K562 (cell line): ENCODE results near the gene HRAS. TPM values are rescaled to one million over a fixed set of nuclear protein-coding genes. Genes with fewer than 3 reads are reported as not detected.

Experiments
- ATAC-seq: fragments of 200-7000 bp; cut with Tn5 transposase; 3 replicates; pipeline ENCODE4 v1.9.1; 2020; ENCODE audit warnings: moderate library complexity
- BruUV-seq: library from RNA; stranded (reverse); fragments of 400-500 nt; replicated peaks from 2 replicates; lab custom pipeline; 2021; lab: Mats Ljungman, UMichigan
- CTCF ChIA-PET: fragments of 300-600 bp; formaldehyde crosslinking; extraction: SDS; loops from one replicate; lab custom pipeline; 2021; ENCODE audit warnings: low intra/inter-chr PET ratio; lab: Yijun Ruan, JAX
- POLR2A ChIA-PET: fragments of 300-600, 350-650 bp; sonication (Branson Sonifier 250); formaldehyde crosslinking; extraction: SDS; loops from one replicate; lab custom pipeline; 2021; ENCODE audit warnings: antibody characterized with exemption, inconsistent platforms; lab: Yijun Ruan, JAX
- DNase-seq, 4 experiments: peaks; one replicate each; pipeline versions ENCODE4 v3.0.0 to v3.0.0-alpha.2; 2011 to 2018; ENCODE audit warnings: low spot score in 3 of 4, mixed read lengths in 3 of 4; ENCODE audit errors: extremely low read depth in 1 of 4
- FAIRE-seq: peaks from 2 replicates; lab custom pipeline; 2011; peaks lifted over from hg19 to GRCh38; lab: Jason Lieb, UNC
- H2AFZ ChIP-seq: 2 replicates; pipeline ENCODE4 v1.6.0; 2011; ENCODE audit warnings: low read depth, low read length, control low read depth, inconsistent platforms
- H3K27ac ChIP-seq: fragments of 200-600 bp; 3 replicates; pipeline ENCODE4 v1.8.0; 2011; ENCODE audit warnings: low read depth, mild to moderate bottlenecking, control low read depth, inconsistent platforms, low read length, moderate library complexity, mixed read lengths; ENCODE audit errors: extremely low read depth
- H3K27me3 ChIP-seq, 2 experiments: fragments of 300-600 bp in 1 of 2; 2 replicates in 1 of 2; 3 replicates in 1 of 2; pipeline versions ENCODE4 v1.6.0 to v1.8.0; 2011; ENCODE audit warnings: inconsistent platforms in 2 of 2, low read length in 2 of 2, mild to moderate bottlenecking in 1 of 2, mixed read lengths in 1 of 2, moderate library complexity in 1 of 2; ENCODE audit not compliant: control insufficient read depth in 2 of 2, insufficient read depth in 2 of 2
- H3K36me3 ChIP-seq: fragments of 300-600 bp; 3 replicates; pipeline ENCODE4 v1.8.0; 2011; ENCODE audit warnings: mild to moderate bottlenecking, low read length, inconsistent platforms; ENCODE audit not compliant: control insufficient read depth, insufficient read depth
- H3K4me1 ChIP-seq, 2 experiments: fragments of 200-600 bp in 1 of 2; replicated peaks in 1 of 2; 2 replicates in 1 of 2; 3 replicates in 1 of 2; pipeline versions ENCODE4 v1.5.1 to v1.8.0; 2011; ENCODE audit warnings: inconsistent platforms in 2 of 2, low read length in 2 of 2, mild to moderate bottlenecking in 1 of 2, mixed read lengths in 1 of 2, moderate library complexity in 1 of 2; ENCODE audit not compliant: control insufficient read depth in 2 of 2, insufficient read depth in 2 of 2
- H3K4me2 ChIP-seq: 2 replicates; pipeline ENCODE4 v1.6.1; 2011; ENCODE audit warnings: low read length, control low read depth, inconsistent platforms, mixed read lengths; ENCODE audit not compliant: insufficient read depth
- H3K4me3 ChIP-seq: fragments of 200-600 bp; sonication (generic), shearing (Covaris generic); 2 replicates; pipeline ENCODE4 v1.5.1; 2016; ENCODE audit warnings: control low read depth, inconsistent platforms
- H3K79me2 ChIP-seq: fragments of 200-600 bp; 3 replicates; pipeline ENCODE4 v1.8.0; 2011; ENCODE audit warnings: low read length, inconsistent platforms; ENCODE audit not compliant: control insufficient read depth, insufficient read depth
- H3K9ac ChIP-seq, 2 experiments: 2 replicates each; pipeline versions ENCODE4 v1.6.0 to v1.6.1; 2011; ENCODE audit warnings: low read depth in 2 of 2, low read length in 2 of 2, control low read depth in 1 of 2, inconsistent platforms in 1 of 2, mild to moderate bottlenecking in 1 of 2, mixed read lengths in 1 of 2; ENCODE audit not compliant: insufficient read depth in 1 of 2
- H3K9me1 ChIP-seq: one replicate; pipeline ENCODE4 v1.6.0; 2011; ENCODE audit warnings: inconsistent platforms, mild to moderate bottlenecking, low read length, moderate library complexity; ENCODE audit not compliant: control insufficient read depth, insufficient read depth
- H3K9me3 ChIP-seq: replicated peaks from 2 replicates; pipeline ENCODE4 v1.5.1; 2011; ENCODE audit warnings: low read depth, low read length, inconsistent platforms; ENCODE audit not compliant: control insufficient read depth, insufficient read depth
- H4K20me1 ChIP-seq: replicated peaks from 2 replicates; pipeline ENCODE4 v1.6.1; 2011; ENCODE audit warnings: low read length, inconsistent platforms, mixed read lengths; ENCODE audit not compliant: control insufficient read depth, insufficient read depth
- CAMTA2 ChIP-seq: fragments of 250-450 bp; sonication (Bioruptor Pico); conservative IDR thresholded peaks from 2 replicates; pipeline ENCODE4 v1.5.1; 2022
- DPF2 ChIP-seq: fragments of 450-650 bp; IDR thresholded peaks from 2 replicates; pipeline ENCODE4 v1.6.1; 2016
- E4F1 ChIP-seq: fragments of 250-450 bp; sonication (Bioruptor Pico); IDR thresholded peaks from 2 replicates; pipeline ENCODE4 v1.5.0; 2021; ENCODE audit warnings: mild to moderate bottlenecking, borderline replicate concordance
- FOSL1 ChIP-seq: fragments of 200-800 bp; sonication (Bioruptor generic); conservative IDR thresholded peaks from 2 replicates; pipeline ENCODE4 v1.6.1; 2016; ENCODE audit warnings: missing genetic modification characterization, missing compliant biosample characterization
- MAFK ChIP-seq: IDR thresholded peaks from 2 replicates; pipeline ENCODE4 v1.6.1; 2011; ENCODE audit warnings: low read length, improper control_type of control experiment
- NCOA2 ChIP-seq, 2 experiments: fragments of 450-650 bp; IDR thresholded peaks; 2 replicates each; pipeline ENCODE4 v1.6.1; 2018; ENCODE audit warnings: mild to moderate bottlenecking in 2 of 2, moderate library complexity in 1 of 2; ENCODE audit not compliant: partially characterized antibody in 2 of 2
- NONO ChIP-seq, 2 experiments: fragments of 200-400 bp in 1 of 2; fragments of 450-650 bp in 1 of 2; formaldehyde crosslinking in 1 of 2; IDR thresholded peaks; 2 replicates each; pipeline ENCODE4 v1.6.1; 2017; ENCODE audit warnings: low read depth in 2 of 2, mild to moderate bottlenecking in 2 of 2, moderate library complexity in 2 of 2, low read length in 1 of 2
- SMAD1 ChIP-seq: fragments of 150-350 bp; IDR thresholded peaks from 2 replicates; pipeline ENCODE4 v1.6.1; 2014; ENCODE audit warnings: low read length, low read depth; ENCODE audit not compliant: partially characterized antibody
- SOX6 ChIP-seq: fragments of 450-650 bp; IDR thresholded peaks from 2 replicates; pipeline ENCODE4 v1.6.1; 2014; ENCODE audit warnings: mild to moderate bottlenecking
- SREBF1 ChIP-seq: fragments of 150-350 bp; IDR thresholded peaks from 2 replicates; pipeline ENCODE4 v1.6.1; 2014; ENCODE audit warnings: antibody characterized with exemption, low read depth, low read length, borderline replicate concordance
- TCF3 ChIP-seq: sonication (generic); formaldehyde crosslinking; IDR thresholded peaks from 2 replicates; pipeline ENCODE4 v1.4.0; 2020; ENCODE audit warnings: mild to moderate bottlenecking, missing genetic modification reagents
- WGBS: fragments of 100-300 bp; shearing (Covaris generic); methylation state at CpG from one replicate; pipeline ENCODE4 v1.1.6; 2016; ENCODE audit warnings: low coverage, mixed read lengths; ENCODE audit not compliant: insufficient coverage; ENCODE audit errors: missing lambda C conversion rate; 5-methylcytosine and 5-hydroxymethylcytosine counted together
- in situ Hi-C: fragments of 300-500 bp; cut with MboI; formaldehyde crosslinking; loops from 4 replicates; pipeline ENCODE4 v1.15.0; 2018; ENCODE audit warnings: inconsistent platforms, mixed read lengths
- intact Hi-C: fragments of 100-400 bp; cut with micrococcal nuclease; formaldehyde crosslinking; loops from 2 replicates; pipeline ENCODE4 v1.14.2; 2022
- polyA plus RNA-seq, 8 experiments: library from polyadenylated mRNA; depleted of rRNA in 4 of 8; stranded (reverse) in 5 of 8; unstranded in 3 of 8; fragments of >200 nt; fragmentation: Nextera tagmentation in 2 of 8; fragmentation: Illumina TruSeq in 1 of 8; extraction: Ambion mirVana in 2 of 8; extraction: Trizol in 1 of 8; gene quantifications; 2 replicates each; pipeline versions ENCODE4 v1.2.1 to v1.2.3, GENCODE V29; 2011 to 2014; ENCODE audit warnings: inconsistent platforms in 1 of 8, missing spikeins in 1 of 8
- total RNA-seq, 7 experiments: library from RNA; depleted of rRNA in 6 of 7; stranded (reverse); fragments of >200 nt in 6 of 7; fragmentation: Illumina TruSeq in 2 of 7; extraction: Trizol in 2 of 7; gene quantifications; 2 replicates each; pipeline versions ENCODE4 v1.2.1 to v1.2.3, GENCODE V29; 2011 to 2021; ENCODE audit warnings: low replicate concordance in 1 of 7

Gene HRAS
- total and polyA plus RNA-seq, 9 of the 15 experiments (the other 6 are each of a cell fraction or from before 2014, with no cell fraction given): 2.8 to 73.5 (median 29.6) TPM

GRCh38 chr11:548700-549603 lies 13.6 kb upstream of the HRAS start:
- intact Hi-C loops (no loop called here), in situ Hi-C loops (no loop called here)
- FAIRE-seq (no peak), DNase-seq (no peak), ATAC-seq (no peak)
- Histone ChIP-seq H3K9me1 (no peaks in the 10 kb centered on the region), H4K20me1 (no peaks in the 10 kb centered on the region), H3K36me3 (no peaks in the 10 kb centered on the region), H3K4me3 (no peak overlapping the region), H3K27me3 (no peaks in the 10 kb centered on the region), H3K9me3 (no peaks in the 10 kb centered on the region), H3K9ac (peak overlapping the region in 1 of 2 experiments; percentile 12; a peak in 1 of 4 replicates), H3K4me2 (no peak overlapping the region), H3K79me2 (no peaks in the 10 kb centered on the region)
- WGBS: 62% methylated on average over 30 of the region's 32 CpGs
- BruUV-seq: no TSS peak
- CTCF ChIA-PET: no interaction called here
- TF ChIP-seq NCOA2 (IDR thresholded peaks at IDR 0.05; ENCODE audit: partially characterized antibody in 2 of 2) (no peak), CAMTA2 (CRISPR knock-in tag) (no peak), FOSL1 (tag) (no peak), TCF3 (no peak), MAFK (no peak), DPF2 (no peak), SMAD1 (no peak), E4F1 (CRISPR knock-in tag) (no peak), SREBF1 (no peak), NONO (IDR thresholded peaks at IDR 0.05; ENCODE audit: low read depth in 2 of 2, low read length in 1 of 2) (no peak), SOX6 (no peak)
- TF ChIP-seq, all 486 proteins: peak for 0
- POLR2A ChIA-PET: interaction anchor here (0.6 to 1.2 kb wide), 7 partner anchors 11 to 318 kb away, joined by 3 to 4 read pairs (median 3); partner anchors contain the start of genes LMNTD2 and RASSF7
- Histone ChIP-seq H2AFZ (no peak overlapping the region), H3K4me1 (peaks cover 10 to 68% of the 10 kb centered on the region in 2 experiments; a peak in 4 of 5 replicates), H3K27ac (no peak overlapping the region)
